HepG2 (cell line): ENCODE measurements around the gene MESD. TPM values are rescaled to one million over a fixed set of nuclear protein-coding genes. Genes with fewer than 3 reads are reported as not detected.

Experiments
- ATAC-seq: fragments of 200-7000 bp; cut with Tn5 transposase; 3 replicates; pipeline ENCODE4 v1.9.1; 2020; ENCODE audit warnings: mild to moderate bottlenecking, moderate library complexity
- BruUV-seq: library from RNA; stranded (reverse); fragments of 400-500 nt; replicated peaks from 2 replicates; lab custom pipeline; 2021; lab: Mats Ljungman, UMichigan
- CTCF ChIA-PET: fragments of 300-600 bp; formaldehyde crosslinking; extraction: SDS; loops from one replicate; lab custom pipeline; 2021; ENCODE audit warnings: low total read pairs, inconsistent platforms, low intra/inter-chr PET ratio; lab: Yijun Ruan, JAX
- POLR2A ChIA-PET: fragments of 350-600 bp; sonication (Branson Sonifier 250); formaldehyde crosslinking; loops from one replicate; lab custom pipeline; 2020; ENCODE audit warnings: antibody characterized with exemption, inconsistent platforms; lab: Yijun Ruan, JAX
- DNase-seq: peaks from one replicate; pipeline ENCODE4 v3.0.0-alpha.2; 2015; ENCODE audit warnings: low spot score
- FAIRE-seq: peaks from 3 replicates; lab custom pipeline; 2011; peaks lifted over from hg19 to GRCh38; lab: Jason Lieb, UNC
- H2AFZ ChIP-seq: one replicate; pipeline ENCODE4 v1.6.1; 2011; ENCODE audit warnings: low read length, inconsistent platforms
- H3K27ac ChIP-seq: fragments of 300-600 bp; 3 replicates; pipeline ENCODE4 v1.8.0; 2011; ENCODE audit warnings: mixed run types, mild to moderate bottlenecking, mixed read lengths, low read length, inconsistent platforms; ENCODE audit not compliant: insufficient read depth; ENCODE audit errors: extremely low read length
- H3K27me3 ChIP-seq, 2 experiments: fragments of 200-600 bp in 1 of 2; 2 replicates in 1 of 2; 3 replicates in 1 of 2; pipeline versions ENCODE4 v1.6.0 to v1.8.0; 2011; ENCODE audit warnings: low read length in 2 of 2, mild to moderate bottlenecking in 2 of 2, moderate library complexity in 2 of 2, inconsistent platforms in 1 of 2; ENCODE audit not compliant: insufficient read depth in 2 of 2, control insufficient read depth in 1 of 2
- H3K36me3 ChIP-seq, 2 experiments: fragments of 200-600 bp in 1 of 2; replicated peaks in 1 of 2; 2 replicates in 1 of 2; 3 replicates in 1 of 2; pipeline versions ENCODE4 v1.5.1 to v1.8.0; 2011; ENCODE audit warnings: low read length in 2 of 2, inconsistent platforms in 1 of 2; ENCODE audit not compliant: insufficient read depth in 2 of 2, control insufficient read depth in 1 of 2
- H3K4me1 ChIP-seq: 2 replicates; pipeline ENCODE4 v1.5.1; 2012; ENCODE audit warnings: low read length, inconsistent platforms; ENCODE audit not compliant: insufficient read depth
- H3K4me2 ChIP-seq: 2 replicates; pipeline ENCODE4 v1.6.0; 2011; ENCODE audit warnings: low read depth, low read length, inconsistent platforms
- H3K4me3 ChIP-seq, 3 experiments: fragments of 200-600 bp in 1 of 3; sonication (generic), shearing (Covaris generic) in 1 of 3; replicated peaks in 1 of 3; 2 replicates each; pipeline ENCODE4 v1.5.1; 2011 to 2016; ENCODE audit warnings: low read length in 3 of 3, inconsistent platforms in 2 of 3, low read depth in 2 of 3, mild to moderate bottlenecking in 2 of 3, control low read depth in 1 of 3, mixed read lengths in 1 of 3; ENCODE audit not compliant: insufficient read depth in 1 of 3
- H3K79me2 ChIP-seq: one replicate; pipeline ENCODE4 v1.6.1; 2011; ENCODE audit warnings: low read length, inconsistent platforms; ENCODE audit not compliant: insufficient read depth
- H3K9ac ChIP-seq: 2 replicates; pipeline ENCODE4 v1.6.0; 2011; ENCODE audit warnings: mild to moderate bottlenecking, low read depth, low read length, inconsistent platforms; ENCODE audit not compliant: insufficient read depth
- H3K9me3 ChIP-seq: 2 replicates; pipeline ENCODE4 v1.5.1; 2012; ENCODE audit warnings: mild to moderate bottlenecking, low read length
- H4K20me1 ChIP-seq: 2 replicates; pipeline ENCODE4 v1.6.0; 2011; ENCODE audit warnings: inconsistent platforms, mild to moderate bottlenecking, low read length, moderate library complexity; ENCODE audit not compliant: insufficient read depth
- ADNP ChIP-seq: sonication (generic); formaldehyde crosslinking; IDR thresholded peaks from 2 replicates; pipeline ENCODE4 v1.4.0; 2020; ENCODE audit warnings: missing genetic modification reagents
- ARNT ChIP-seq: fragments of 450-650 bp; IDR thresholded peaks from 2 replicates; pipeline ENCODE4 v1.6.1; 2017
- GATAD1 ChIP-seq: IDR thresholded peaks from 2 replicates; pipeline ENCODE4 v1.6.1; 2016; ENCODE audit warnings: missing genetic modification reagents, missing compliant biosample characterization
- IRX3 ChIP-seq: sonication (generic); formaldehyde crosslinking; IDR thresholded peaks from 2 replicates; pipeline ENCODE4 v1.8.1; 2023; ENCODE audit warnings: mild to moderate bottlenecking, low read depth, missing genetic modification reagents, borderline replicate concordance
- POGZ ChIP-seq: sonication (generic); formaldehyde crosslinking; IDR thresholded peaks from 2 replicates; pipeline ENCODE4 v1.4.0; 2020; ENCODE audit warnings: mild to moderate bottlenecking, missing genetic modification reagents
- RFX3 ChIP-seq: IDR thresholded peaks from 2 replicates; pipeline ENCODE4 v1.6.1; 2016; ENCODE audit warnings: missing biosample characterization, missing genetic modification reagents
- RNF2 ChIP-seq: fragments of 450-650 bp; conservative IDR thresholded peaks from 2 replicates; pipeline ENCODE4 v1.6.1; 2016; ENCODE audit warnings: low read depth
- SRY ChIP-seq: sonication (generic); formaldehyde crosslinking; IDR thresholded peaks from 2 replicates; pipeline ENCODE4 v1.8.0; 2022; ENCODE audit warnings: mild to moderate bottlenecking, missing genetic modification reagents
- TRIM24 ChIP-seq: sonication (generic); formaldehyde crosslinking; IDR thresholded peaks from 2 replicates; pipeline ENCODE4 v1.8.0; 2022; ENCODE audit warnings: mild to moderate bottlenecking, missing genetic modification reagents
- TSC22D2 ChIP-seq: sonication (generic); formaldehyde crosslinking; IDR thresholded peaks from 2 replicates; pipeline ENCODE4 v1.5.1; 2020; ENCODE audit warnings: missing genetic modification reagents, mild to moderate bottlenecking, borderline replicate concordance
- ZFYVE20 ChIP-seq: sonication (generic); formaldehyde crosslinking; IDR thresholded peaks from 2 replicates; pipeline ENCODE4 v1.8.0; 2023; ENCODE audit warnings: low read depth, mild to moderate bottlenecking, moderate library complexity, missing genetic modification reagents, borderline replicate concordance
- ZNF776 ChIP-seq: sonication (generic); formaldehyde crosslinking; IDR thresholded peaks from 2 replicates; pipeline ENCODE4 v1.4.0; 2020; ENCODE audit warnings: mild to moderate bottlenecking, missing genetic modification reagents
- ZSCAN25 ChIP-seq: sonication (generic); formaldehyde crosslinking; IDR thresholded peaks from 2 replicates; pipeline ENCODE4 v1.8.0; 2022; ENCODE audit warnings: mild to moderate bottlenecking, missing genetic modification reagents
- WGBS: methylation state at CpG from one replicate; pipeline ENCODE4 v1.1.6; 2017; ENCODE audit warnings: low lambda C conversion rate; 5-methylcytosine and 5-hydroxymethylcytosine counted together
- in situ Hi-C: cut with HindIII; loops from 2 replicates; pipeline ENCODE4 v1.10.0; 2017; ENCODE audit warnings: low pct_unique_long_range_greater_than_20kb; ENCODE audit not compliant: extremely low pct_ligation_motif_present
- intact Hi-C: fragments of 100-400 bp; cut with micrococcal nuclease; formaldehyde crosslinking; loops from one replicate; pipeline ENCODE4 v1.10.0; 2022; ENCODE audit not compliant: unreplicated experiment
- polyA plus RNA-seq, 8 experiments: library from polyadenylated mRNA; depleted of rRNA in 3 of 8; stranded (reverse) in 7 of 8; unstranded in 1 of 8; fragments of >200 nt; fragmentation: Illumina TruSeq in 4 of 8; extraction: Trizol in 4 of 8; gene quantifications; 2 replicates each; pipeline versions ENCODE4 v1.2.1 to v1.2.3, GENCODE V29; 2011 to 2016; ENCODE audit warnings: low read depth in 4 of 8, missing spikeins in 1 of 8, mixed read lengths in 1 of 8; ENCODE audit not compliant: insufficient read depth in 1 of 8
- total RNA-seq, 5 experiments: library from RNA; depleted of rRNA; stranded (reverse); fragments of >200 nt; fragmentation: Illumina TruSeq; extraction: Trizol; gene quantifications; 2 replicates each; pipeline ENCODE4 v1.2.3, GENCODE V29; 2016; ENCODE audit warnings: low read depth in 1 of 5
- TF ChIP-seq, protein P1 (sequence below): sonication (generic); formaldehyde crosslinking; conservative IDR thresholded peaks from 2 replicates; pipeline ENCODE4 v1.4.0; 2020; ENCODE audit warnings: mild to moderate bottlenecking, missing genetic modification reagents, moderate library complexity
- TF ChIP-seq, protein P2 (sequence below): sonication (generic); formaldehyde crosslinking; IDR thresholded peaks from 2 replicates; pipeline ENCODE4 v1.5.0; 2020; ENCODE audit warnings: missing genetic modification reagents
- TF ChIP-seq, protein P3 (sequence below): sonication (generic); formaldehyde crosslinking; conservative IDR thresholded peaks from 2 replicates; pipeline ENCODE4 v1.8.1; 2023; ENCODE audit warnings: missing genetic modification reagents

The MESD gene
- total and polyA plus RNA-seq, 2 of the 13 experiments (the other 11 are each of a cell fraction or from before 2014, with no cell fraction given), result 18.0 to 46.2 TPM

DNA sequence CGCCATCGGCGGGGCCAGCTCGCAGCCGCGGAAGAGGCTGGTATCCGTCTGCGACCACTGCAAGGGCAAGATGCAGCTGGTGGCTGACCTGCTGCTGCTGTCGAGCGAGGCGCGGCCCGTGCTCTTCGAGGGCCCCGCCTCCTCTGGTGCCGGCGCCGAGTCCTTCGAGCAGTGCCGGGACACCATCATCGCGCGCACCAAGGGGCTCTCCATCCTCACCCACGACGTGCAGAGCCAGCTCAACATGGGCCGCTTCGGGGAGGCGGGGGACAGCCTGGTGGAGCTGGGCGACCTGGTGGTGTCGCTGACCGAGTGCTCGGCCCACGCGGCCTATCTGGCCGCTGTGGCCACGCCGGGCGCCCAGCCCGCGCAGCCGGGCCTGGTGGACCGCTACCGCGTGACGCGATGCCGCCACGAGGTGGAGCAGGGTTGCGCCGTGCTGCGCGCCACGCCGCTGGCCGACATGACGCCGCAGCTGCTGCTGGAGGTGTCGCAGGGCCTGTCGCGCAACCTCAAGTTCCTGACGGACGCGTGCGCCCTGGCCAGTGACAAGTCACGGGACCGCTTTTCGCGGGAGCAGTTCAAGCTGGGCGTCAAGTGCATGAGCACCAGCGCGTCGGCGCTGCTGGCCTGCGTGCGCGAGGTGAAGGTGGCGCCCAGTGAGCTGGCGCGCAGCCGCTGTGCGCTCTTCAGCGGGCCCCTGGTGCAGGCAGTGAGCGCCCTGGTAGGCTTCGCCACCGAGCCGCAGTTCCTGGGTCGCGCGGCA lies 12.9 kb upstream of the MESD start:
- ATAC-seq, result no peak
- Histone ChIP-seq H3K27me3 (no peaks in the 10 kb centered on the region), H3K9me3 (no peaks in the 10 kb centered on the region), H3K79me2 (no peaks in the 10 kb centered on the region), H3K4me3 (peak overlapping the region in 1 of 3 experiments; percentile 92; a peak in 1 of 6 replicates), H3K4me2 (peak overlapping the region; percentile 79), H3K27ac (no peak overlapping the region), H3K36me3 (no peaks in the 10 kb centered on the region; a peak in 1 of 5 replicates), H3K9ac (no peak overlapping the region), H3K4me1 (peaks cover 40% of the 10 kb centered on the region), H2AFZ (no peak overlapping the region), H4K20me1 (no peaks in the 10 kb centered on the region; the same call in 1 of the 2 replicates)
- no peak for FAIRE-seq
- BruUV-seq, result no TSS peak
- ChIA-PET POLR2A (interaction anchor here (0.9 kb wide), 1 partner anchor 14 kb away, joined by 3 read pairs; no protein-coding TSS in a partner anchor), CTCF (no interaction called here)
- in situ Hi-C loops (no loop called here), intact Hi-C loops (no loop called here)
- no peak for DNase-seq
- 98% methylated on average over 47 of the region's 89 CpGs for WGBS
- TF ChIP-seq IRX3 (no peak), POGZ (CRISPR knock-in tag) (no peak), TSC22D2 (no peak), RNF2 (no peak), TRIM24 (CRISPR knock-in tag) (no peak), ZSCAN25 (CRISPR knock-in tag) (no peak), SRY (CRISPR knock-in tag) (no peak), ZNF776 (CRISPR knock-in tag) (peak; percentile 53; the same call in 1 of the 2 replicates), ZFYVE20 (CRISPR knock-in tag) (no peak), RFX3 (CRISPR knock-in tag) (no peak), ADNP (CRISPR knock-in tag) (no peak), ARNT (no peak), GATAD1 (CRISPR knock-in tag) (no peak)
- TF ChIP-seq, protein P1, sequence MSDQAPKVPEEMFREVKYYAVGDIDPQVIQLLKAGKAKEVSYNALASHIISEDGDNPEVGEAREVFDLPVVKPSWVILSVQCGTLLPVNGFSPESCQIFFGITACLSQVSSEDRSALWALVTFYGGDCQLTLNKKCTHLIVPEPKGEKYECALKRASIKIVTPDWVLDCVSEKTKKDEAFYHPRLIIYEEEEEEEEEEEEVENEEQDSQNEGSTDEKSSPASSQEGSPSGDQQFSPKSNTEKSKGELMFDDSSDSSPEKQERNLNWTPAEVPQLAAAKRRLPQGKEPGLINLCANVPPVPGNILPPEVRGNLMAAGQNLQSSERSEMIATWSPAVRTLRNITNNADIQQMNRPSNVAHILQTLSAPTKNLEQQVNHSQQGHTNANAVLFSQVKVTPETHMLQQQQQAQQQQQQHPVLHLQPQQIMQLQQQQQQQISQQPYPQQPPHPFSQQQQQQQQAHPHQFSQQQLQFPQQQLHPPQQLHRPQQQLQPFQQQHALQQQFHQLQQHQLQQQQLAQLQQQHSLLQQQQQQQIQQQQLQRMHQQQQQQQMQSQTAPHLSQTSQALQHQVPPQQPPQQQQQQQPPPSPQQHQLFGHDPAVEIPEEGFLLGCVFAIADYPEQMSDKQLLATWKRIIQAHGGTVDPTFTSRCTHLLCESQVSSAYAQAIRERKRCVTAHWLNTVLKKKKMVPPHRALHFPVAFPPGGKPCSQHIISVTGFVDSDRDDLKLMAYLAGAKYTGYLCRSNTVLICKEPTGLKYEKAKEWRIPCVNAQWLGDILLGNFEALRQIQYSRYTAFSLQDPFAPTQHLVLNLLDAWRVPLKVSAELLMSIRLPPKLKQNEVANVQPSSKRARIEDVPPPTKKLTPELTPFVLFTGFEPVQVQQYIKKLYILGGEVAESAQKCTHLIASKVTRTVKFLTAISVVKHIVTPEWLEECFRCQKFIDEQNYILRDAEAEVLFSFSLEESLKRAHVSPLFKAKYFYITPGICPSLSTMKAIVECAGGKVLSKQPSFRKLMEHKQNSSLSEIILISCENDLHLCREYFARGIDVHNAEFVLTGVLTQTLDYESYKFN, result no peak
- TF ChIP-seq, protein P2, sequence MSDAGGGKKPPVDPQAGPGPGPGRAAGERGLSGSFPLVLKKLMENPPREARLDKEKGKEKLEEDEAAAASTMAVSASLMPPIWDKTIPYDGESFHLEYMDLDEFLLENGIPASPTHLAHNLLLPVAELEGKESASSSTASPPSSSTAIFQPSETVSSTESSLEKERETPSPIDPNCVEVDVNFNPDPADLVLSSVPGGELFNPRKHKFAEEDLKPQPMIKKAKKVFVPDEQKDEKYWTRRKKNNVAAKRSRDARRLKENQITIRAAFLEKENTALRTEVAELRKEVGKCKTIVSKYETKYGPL (CRISPR knock-in tag), result no peak
- TF ChIP-seq, protein P3, sequence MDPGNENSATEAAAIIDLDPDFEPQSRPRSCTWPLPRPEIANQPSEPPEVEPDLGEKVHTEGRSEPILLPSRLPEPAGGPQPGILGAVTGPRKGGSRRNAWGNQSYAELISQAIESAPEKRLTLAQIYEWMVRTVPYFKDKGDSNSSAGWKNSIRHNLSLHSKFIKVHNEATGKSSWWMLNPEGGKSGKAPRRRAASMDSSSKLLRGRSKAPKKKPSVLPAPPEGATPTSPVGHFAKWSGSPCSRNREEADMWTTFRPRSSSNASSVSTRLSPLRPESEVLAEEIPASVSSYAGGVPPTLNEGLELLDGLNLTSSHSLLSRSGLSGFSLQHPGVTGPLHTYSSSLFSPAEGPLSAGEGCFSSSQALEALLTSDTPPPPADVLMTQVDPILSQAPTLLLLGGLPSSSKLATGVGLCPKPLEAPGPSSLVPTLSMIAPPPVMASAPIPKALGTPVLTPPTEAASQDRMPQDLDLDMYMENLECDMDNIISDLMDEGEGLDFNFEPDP (CRISPR knock-in tag), result no peak
